GM11168 (cell line): Measurements from ENCODE around the gene HOXB13.

Experiments used
- in situ Hi-C: fragments of 300-500 bp; cut with MboI; formaldehyde crosslinking; loops from one replicate; pipeline ENCODE4 v1.12.0; 2022; ENCODE audit warnings: low sequenced_read_pairs; ENCODE audit not compliant: unreplicated experiment

HOXB13 gene

GRCh38 chr17:48729335-48730239 is 1.0 kb upstream of the HOXB13 start:
- in situ Hi-C loops = no loop called here

DNA sequence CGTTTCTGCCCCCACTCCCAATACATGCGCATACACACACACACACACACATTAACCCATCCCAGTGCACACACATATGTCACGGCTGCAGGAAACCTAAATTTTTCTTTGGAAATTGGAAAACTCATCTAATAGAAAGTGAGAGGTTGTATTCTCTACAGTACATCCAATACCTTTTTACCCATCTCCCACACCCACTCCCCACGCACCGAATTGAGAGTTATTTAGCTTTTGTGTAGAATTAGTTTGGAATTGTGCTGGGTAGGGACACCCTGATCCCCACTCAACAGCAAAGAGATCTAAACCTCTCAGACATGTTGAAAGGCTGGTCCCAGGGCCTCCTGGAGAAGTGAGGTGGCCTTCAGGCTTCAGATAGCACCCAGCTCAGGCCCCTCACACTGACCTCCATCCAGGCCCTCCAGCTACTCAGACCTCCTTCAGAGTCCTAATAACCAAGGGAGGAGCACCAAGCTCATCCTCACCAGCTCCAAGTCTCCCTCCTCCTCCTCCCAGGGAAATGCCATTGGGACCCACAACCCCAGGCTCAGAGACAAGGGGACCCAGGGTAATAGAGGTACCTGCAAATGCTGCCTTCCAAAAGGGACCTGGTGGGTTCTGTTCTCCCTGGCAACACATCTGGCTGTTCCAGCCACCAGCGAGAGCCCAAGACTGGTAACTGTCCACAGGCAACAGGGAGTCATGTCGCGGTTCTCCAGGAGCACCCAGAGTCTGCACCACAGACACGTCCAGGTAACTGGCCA is 955 bp downstream of the HOXB13 start:
- in situ Hi-C loops = no loop called here

GRCh38 chr17:48726916-48727286 is 1.6 kb downstream of the HOXB13 start:
- in situ Hi-C loops = no loop called here

GRCh38 chr17:48726114-48726915 is 2.2 kb downstream of the HOXB13 start:
- in situ Hi-C loops = no loop called here

GRCh38 chr17:48725288-48726064 is 3.1 kb downstream of the HOXB13 start:
- in situ Hi-C loops = no loop called here

DNA sequence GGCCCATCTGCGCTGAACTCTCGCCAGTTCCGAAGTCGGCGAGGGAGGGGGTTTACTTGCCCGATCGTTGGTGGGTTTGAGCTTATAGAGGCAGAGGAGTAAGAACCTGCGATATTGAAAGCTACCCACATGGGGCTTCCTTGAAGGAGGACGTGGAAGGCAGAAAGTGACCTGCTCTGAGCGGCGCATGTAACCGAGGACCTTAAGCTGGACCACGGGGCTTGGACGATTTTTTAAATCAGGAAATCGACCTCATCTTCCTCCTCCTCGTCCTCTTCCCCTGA is 3.6 kb downstream of the HOXB13 start:
- in situ Hi-C loops = no loop called here

DNA sequence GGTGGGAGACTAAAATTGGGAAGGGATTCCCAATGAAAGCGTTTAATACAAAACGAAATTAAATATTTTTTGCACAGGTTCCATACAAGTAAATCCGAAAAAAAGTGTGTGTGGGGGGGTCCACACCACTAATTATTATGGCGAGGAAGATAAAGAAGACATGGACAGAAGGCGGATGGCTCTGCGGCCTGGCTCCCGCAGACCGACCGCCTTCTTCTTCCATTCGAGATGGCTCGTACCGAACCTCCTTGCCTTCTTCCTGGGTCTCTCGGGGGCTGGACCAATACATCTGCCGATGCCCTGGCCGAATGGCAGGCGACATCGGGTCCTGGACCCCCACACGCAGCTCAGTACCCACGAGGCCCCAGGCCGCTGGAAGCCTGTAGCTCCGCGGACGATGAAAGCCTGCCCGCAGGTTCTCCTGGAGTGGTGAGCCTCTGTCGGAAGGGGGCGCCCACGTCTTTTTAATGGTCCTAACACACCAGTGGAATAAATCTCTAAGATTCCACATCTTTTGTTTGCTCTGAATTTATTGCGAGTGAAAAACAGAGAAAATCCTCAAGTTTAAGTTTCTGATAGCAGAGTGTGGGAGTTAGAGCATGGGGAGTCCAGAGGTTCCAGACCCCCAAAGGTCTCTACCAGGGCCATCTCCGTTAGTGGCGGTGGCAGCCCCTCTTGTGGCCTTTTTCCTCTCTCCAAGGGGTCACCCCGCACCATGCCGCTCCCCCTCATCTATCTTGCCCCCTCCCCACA is 4.1 kb downstream of the HOXB13 start:
- in situ Hi-C loops = no loop called here

- in situ Hi-C loops = no loop called here
These were observed 4.9 kb downstream of the HOXB13 start for GRCh38 chr17:48723423-48724250.

GRCh38 chr17:48722915-48723422 is 5.6 kb downstream of the HOXB13 start, which contains the start of gene PRAC2:
TSS of gene PRAC2 (plus strand) at chr17:48723185. CDS start at chr17:48724411, 1,226 bp downstream.
- in situ Hi-C loops = no loop called here

- in situ Hi-C loops = no loop called here
These were observed 6.2 kb downstream of the HOXB13 start, which contains the start of gene PRAC1 for GRCh38 chr17:48722201-48722907. TSS of gene PRAC1 (minus strand) at chr17:48722518. CDS start at chr17:48722392, 126 bp downstream.

- in situ Hi-C loops = no loop called here
These were observed 7.5 kb downstream of the HOXB13 start for GRCh38 chr17:48721009-48721402.

DNA sequence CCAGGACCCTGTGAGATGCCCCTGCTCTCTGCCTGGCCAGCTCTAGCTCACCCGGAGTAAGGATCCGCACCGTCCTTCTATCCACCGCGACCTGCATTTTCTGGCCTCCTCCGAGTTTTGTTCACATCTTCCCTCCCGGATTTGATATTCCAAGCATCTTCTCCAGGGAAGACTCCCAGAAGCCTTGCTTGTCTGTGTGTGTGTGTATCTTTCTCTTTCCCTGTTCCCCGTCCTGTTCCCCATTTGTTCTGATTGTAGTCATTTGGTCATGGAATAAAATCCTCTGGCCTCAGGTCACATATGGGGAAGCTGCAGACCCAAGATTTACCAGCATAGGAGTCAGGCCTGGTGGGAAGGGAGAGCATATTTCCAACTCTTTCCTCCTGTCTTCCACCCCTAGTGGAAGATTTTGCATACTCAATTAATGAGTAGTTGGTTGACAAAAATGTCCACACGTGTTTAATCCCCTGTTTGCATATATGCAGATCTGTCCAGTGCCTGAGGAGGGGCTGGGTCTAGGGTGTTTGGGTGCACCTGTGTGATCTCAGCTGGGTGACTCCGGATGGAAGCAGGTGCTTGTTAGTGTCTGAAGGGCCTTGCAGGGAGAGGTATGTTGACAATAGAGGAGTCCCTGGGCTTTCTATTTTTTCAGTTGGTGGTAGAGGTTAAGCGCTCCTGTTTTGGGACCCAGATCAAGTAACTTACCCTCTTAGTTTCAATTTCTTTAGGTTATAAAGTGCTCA is 8.1 kb downstream of the HOXB13 start:
- in situ Hi-C loops = no loop called here

GRCh38 chr17:48719642-48720265 is 8.8 kb downstream of the HOXB13 start:
- in situ Hi-C loops = no loop called here

GRCh38 chr17:48718761-48719641 is 9.5 kb downstream of the HOXB13 start:
- in situ Hi-C loops = no loop called here

DNA sequence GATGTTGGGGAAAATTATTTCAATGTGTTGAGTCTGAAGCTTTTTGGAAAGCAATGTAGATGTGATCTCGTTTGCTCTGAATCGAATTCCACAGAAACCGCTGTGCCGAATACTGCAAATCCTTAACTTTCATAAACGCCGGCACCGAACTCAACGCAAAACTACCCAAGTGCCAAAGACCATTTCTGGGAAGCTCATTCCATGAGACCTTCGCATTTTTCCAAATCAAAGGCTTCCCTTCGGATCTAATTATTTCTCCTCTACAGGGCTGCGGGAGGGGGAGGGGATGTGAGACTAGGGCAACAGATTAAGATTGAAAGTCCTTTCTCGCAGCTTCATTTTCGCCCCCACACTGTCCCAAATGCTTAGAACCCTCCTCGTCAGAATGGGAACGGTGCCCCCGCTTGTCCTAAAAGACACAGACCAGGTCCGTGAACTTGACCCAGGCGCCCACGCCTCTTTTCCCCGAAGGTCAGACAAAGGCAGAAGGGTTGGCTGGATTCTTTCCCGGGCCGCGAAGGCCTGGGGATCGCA is 10.3 kb downstream of the HOXB13 start:
- in situ Hi-C loops = no loop called here
